NOMO-1 (cell line): ENCODE results near the gene PODN.

Experiments used
- DNase-seq, 2 experiments: peaks; one replicate each; lab custom pipeline; 2025; ENCODE audit not compliant: unreplicated experiment in 2 of 2; lab: John Stamatoyannopoulos, UW

The PODN gene

GRCh38 chr1:53049574-53049967 lies 12.4 kb upstream of the PODN start:
- DNase-seq: no peak

DNA sequence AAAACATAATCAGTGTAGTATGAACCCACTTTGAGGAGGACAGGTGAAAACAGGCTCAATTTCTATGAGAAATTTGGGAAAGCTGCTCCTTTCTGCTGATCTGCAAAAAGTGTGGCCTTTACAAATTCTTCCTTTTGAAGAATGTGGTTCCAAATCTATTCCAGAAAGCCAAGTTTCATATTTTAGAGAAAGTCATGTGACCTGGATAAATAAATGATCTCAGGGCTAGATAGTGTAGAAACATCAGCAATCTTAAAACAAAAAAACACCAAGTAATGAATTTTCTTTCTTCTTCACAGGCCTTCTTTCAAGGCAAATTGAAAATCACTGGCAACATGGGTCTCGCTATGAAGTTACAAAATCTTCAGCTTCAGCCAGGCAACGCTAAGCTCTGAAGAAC lies 11.7 kb upstream of the PODN start:
- DNase-seq: no peak

- no peak for DNase-seq
Observed at GRCh38 chr1:53051676-53052075, 10.3 kb upstream of the PODN start.

DNA sequence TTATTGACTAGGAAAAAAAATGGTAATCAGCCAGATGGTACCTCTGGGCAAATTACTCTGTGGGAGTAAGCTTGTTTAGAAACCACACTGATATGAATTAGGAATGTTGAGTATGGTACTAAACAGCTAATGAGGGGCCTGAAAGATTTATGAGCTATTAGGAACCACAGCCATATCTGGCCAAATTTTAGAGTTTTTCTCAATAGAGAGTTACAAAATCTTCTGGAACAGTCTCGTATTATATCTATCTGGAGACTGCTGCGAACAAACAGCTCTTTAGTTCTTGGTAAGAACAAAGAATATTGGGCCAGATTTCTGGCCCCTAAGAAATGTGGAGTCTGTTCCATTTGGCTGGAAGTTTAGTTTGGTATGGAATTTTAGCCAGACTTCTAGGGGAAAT lies 4.9 kb upstream of the PODN start:
- DNase-seq: no peak

- no peak for DNase-seq
Observed at GRCh38 chr1:53060579-53060978, 1.4 kb upstream of the PODN start.

DNA sequence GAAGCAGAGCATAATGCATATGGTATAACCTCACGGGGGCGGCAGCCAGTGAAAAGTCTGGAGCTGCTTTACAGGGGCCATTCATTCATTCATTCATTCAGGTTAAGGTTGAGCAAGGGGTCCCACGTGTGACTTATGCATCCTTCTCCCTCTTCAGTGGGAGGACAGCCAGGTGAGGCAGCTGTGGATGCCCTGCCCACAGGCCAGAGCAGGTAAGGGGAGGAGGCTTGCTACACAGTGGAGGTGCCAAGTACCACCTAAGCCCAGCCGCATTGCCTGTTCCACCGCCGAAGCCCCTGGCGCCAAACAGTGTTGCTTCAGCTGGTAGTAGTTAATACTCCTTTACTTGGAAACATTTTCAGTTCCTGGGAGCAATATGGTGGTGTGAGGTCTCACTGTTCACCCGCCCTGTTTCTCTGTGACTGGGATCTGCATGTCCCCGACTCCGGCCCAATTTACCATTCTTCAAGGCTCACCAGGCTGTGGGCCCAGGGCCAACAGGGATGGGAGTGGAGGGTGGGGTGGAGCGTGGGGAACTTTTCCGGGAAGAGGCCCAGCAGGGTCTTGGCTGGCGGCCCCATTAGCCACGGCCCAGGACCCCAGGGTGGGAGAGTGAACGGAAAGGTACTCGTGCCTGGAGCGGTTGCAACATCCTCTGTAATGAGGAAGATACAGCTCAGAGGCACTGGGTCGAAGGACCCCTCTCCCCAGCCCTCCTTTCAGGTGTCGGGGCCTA lies 722 bp upstream of the PODN start:
- no peak for DNase-seq

DNA sequence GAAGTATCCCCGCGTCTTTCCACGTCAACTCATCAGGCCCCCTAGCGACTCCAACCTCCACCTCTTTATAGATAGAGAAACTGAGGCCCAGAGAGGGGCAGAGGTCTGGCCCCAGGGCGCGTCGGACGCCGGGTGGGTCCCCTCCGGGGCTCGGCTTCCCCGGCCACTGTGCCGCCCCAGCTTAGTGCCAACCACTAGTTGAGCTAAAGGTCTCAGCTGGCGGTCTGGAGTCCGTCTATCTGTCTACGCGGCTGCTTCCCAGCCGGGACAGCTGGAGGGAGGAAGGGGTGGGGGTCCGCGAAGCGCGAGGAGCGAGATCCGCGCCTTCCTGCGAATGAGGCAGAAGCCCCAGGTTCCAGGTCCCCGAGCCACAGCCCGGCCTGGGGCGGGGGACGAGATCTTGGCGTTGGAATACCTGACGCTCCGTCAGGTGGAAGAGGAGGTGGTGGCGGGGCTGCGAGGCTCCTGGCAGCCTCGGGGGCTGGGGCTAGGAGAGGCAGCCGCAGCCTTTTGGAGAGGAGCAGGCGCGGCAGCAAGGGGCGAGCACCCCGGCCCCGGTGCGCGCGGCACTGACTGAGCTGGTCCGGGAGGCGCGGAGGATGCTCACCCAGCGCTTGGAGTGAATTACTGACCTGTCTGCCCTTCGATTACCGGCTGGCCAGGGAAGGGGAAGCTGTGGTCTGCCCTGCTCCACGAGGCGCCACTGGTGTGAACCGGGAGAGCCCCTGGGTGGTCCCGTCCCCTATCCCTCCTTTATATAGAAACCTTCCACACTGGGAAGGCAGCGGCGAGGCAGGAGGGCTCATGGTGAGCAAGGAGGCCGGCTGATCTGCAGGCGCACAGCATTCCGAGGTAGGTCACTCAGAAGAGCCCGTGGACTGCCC lies 937 bp downstream of the PODN start:
- DNase-seq: no peak

DNA sequence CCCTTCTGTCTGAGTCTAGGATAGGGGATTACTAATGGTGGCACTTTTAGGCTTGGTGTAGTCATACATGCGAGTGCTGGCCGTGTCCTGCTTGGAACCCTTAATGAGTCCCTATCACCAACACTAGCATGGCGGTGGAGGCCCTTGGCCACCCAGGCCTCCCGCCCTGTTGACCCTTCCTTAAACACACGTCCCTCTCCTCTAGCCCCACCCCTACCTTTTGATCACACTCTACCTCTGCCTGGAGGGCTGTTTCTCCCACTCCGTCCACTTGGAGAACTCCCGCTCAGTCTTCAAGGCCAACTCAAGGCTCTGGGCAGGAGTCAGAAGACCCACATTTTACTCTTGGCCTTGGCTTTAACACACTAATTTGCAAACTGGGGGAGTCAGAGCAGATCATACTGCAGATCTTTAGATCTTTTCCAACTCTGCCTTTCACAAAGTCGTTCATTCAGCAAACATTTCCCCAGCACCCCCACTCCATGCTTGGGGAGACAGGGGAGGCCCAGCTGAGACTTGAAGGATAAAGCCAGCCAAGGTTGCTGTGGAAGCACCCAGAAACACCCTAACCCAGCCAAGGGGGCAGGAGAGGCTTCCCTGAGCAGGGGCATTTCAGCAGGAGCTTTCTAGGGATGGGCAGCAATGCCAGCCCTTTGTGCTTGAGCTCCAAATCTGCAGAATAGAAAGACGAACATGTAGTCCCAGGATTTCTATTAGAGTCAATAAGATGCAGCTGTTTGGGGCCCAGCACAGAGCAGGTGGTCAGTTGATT lies 1.9 kb downstream of the PODN start:
- DNase-seq: no peak

GRCh38 chr1:53065391-53065790 lies 3.4 kb downstream of the PODN start:
- no peak for DNase-seq

GRCh38 chr1:53066488-53066887 lies 4.5 kb downstream of the PODN start:
- DNase-seq: no peak

- no peak for DNase-seq
Observed at GRCh38 chr1:53066891-53067738, 5.1 kb downstream of the PODN start.

DNA sequence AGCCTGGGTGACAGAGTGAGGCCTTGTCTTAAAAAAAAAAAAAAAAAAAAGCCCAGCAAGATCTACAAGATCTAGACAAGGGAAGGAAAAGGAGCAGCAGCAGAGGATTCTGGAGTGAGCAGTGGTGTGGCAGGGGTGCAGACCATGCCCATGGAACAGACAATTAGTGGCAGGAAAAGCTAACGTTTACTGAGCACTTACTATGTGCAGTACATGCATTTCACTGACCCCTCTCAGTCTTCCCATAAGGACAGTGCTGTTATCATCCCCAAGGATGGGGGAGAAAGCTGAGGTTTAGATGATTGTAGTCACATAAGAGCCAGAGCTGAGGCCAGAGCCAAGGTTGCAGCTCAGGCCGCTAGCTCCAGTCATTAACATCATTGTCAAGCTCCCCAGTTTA lies 5.9 kb downstream of the PODN start:
- no peak for DNase-seq

DNA sequence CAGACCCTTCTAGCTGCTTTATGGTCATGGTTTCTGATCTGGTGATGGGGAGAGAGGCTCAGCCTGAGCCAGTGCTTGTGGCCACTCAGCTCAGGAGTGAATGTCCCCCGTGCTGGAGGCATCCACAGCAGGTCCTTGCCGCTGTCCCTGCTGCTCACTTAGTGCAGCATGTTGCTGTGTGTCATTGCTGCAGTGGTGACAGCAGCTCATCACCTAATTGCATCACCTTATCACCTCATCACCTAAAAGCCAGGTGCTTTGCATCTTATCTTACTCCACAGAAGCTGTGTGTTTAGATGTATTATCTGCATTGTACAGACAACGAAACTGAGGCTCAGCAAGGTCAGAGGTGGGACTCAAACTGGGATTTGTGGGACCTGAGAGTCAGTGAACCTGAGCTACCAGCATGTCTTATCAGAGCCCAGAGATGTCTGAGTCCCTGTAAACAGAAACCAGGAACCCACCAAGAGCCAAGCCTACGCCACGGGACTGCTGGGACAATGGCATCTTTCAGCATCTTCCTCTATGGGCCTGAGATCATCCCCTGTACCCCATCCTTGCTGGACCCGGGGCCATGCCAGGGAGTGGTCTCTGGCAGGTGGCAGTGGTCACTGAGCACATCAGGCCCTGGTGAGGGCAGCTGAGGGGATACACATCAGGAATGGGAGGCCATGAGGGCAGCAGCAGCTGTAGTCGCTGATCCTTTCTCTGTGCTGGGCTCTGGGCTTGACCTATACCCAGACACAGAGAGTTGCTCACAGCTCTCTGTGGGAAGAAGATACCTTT lies 6.5 kb downstream of the PODN start:
- no peak for DNase-seq

DNA sequence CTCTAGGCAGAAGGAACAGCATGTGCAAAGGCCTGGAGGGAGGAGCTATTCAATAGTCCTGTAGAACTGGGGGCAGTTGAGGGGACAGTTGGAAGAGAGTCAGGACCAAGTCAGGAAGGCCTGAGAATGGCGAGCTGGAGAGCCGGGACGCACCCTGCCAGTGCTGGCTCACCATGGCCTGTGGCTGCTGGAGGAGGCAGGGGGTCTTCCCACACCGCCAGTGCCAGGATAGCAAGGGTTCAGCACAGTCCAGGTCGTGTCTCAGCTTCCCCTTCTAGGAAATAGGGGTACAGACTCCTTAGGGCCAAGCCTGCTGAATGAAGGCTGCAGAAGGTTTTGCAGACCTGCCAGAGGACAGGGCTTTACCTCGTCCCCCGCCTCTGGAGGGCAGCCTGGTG lies 7.3 kb downstream of the PODN start:
- DNase-seq: no peak

- DNase-seq: no peak
Observed at GRCh38 chr1:53069663-53070327, 7.8 kb downstream of the PODN start.

- DNase-seq: no peak
Observed at GRCh38 chr1:53070621-53071020, 8.6 kb downstream of the PODN start.

DNA sequence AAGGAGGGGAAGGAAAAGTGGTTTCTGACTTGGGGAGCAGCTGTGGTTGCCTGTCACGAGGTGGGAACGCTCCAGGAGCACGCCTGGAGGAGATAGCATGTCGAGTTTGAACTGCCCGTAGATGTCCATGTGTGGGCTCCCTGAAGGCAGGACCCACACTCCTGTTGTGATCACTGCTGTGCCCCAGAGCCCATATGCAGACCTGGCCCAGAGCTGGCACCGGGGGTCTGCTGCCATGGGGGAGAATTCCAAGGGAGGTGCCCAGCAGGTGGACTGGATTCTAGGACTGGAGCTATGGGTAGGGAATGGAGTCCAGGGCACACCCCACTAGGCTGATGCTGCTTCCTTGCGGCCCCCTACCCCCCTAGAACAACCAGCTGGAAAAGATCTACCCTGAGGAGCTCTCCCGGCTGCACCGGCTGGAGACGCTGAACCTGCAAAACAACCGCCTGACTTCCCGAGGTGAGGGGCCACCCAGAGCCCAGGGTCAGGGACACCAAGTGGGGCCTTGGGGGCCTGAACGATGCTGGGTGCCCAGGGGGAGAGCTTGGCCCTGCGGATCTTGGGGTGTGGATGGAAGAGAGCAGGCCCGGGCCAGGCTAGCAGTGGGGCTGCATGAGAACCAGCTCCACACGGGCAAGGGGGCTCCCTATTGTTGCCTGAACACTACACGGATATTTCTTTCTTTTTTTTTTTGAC lies 9.3 kb downstream of the PODN start:
- no peak for DNase-seq

DNA sequence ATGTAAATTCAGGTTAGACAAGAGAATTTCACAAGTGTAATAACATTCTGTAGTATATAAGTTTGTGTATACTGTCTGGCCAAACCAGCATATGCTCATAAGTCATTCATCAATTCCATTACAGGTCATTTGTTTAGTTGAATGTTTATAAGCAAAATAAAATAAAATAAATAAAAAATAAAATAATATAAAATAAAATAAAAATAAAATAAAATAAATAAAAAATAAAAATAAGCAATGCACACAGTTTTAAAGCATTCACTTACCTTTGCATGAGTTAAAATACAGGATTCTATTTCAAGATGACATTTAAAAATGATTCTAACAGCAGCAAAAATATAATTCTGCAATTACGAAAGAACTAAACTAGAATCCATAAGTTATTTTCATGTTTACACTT lies 9.9 kb downstream of the PODN start:
- no peak for DNase-seq

DNA sequence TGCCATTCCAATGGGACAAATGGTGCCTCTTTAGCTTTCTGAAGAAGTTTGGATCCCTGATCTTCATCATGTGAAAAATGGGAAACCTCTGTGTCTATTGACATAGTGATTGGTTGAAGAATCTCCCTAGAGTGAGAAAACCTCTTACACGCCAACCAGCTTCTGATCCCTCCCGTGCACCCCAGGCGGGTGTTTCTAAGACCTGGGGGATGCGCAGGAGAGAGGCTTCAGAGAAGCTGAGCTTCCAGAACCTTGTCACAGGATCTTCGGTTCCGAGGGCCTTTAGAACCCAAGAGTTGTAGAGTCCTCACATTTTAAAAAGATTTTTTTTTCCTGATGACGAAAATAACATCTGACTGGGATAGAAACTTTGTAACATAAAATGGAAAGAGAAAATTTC lies 11.3 kb downstream of the PODN start:
- no peak for DNase-seq
